SHP77 treated with DMSO at 0.1 percent for 48 hours (cell line): ENCODE measurements around the gene LRRC53.
A peak's percentile ranks its signal among the peaks of the same experiment; 100 is the strongest.

Source experiments
- DNase-seq: peaks from one replicate; lab custom pipeline; 2025; lab: John Stamatoyannopoulos, UW

The LRRC53 gene

GRCh38 chr1:74502858-74503257, 9.6 kb downstream of the LRRC53 start:
- DNase-seq: no peak

DNA sequence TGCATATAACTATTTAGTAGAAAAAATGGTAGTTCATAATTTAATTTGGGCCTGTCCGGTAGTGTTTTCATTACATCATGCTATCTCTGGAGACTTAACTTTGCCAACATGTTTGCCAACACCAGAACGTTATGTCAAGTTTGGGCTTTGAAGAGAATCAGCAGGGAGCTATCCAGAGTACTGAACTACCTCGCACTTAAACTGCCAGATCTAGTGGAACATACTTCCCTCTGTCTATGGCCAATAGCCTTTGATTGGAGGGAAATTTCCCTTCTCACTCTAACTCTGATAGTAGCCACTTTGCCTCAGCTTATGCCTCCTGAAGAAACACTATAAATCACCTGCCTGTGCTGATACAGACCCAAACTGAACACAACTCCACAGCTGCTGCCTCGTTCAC, 10.0 kb downstream of the LRRC53 start:
- DNase-seq: no peak

- DNase-seq: no peak
These were observed 13.5 kb downstream of the LRRC53 start for GRCh38 chr1:74498901-74499300.

- no peak for DNase-seq
These were observed 15.7 kb downstream of the LRRC53 start for GRCh38 chr1:74496669-74497068.

GRCh38 chr1:74486036-74486435, 26.4 kb downstream of the LRRC53 start:
- DNase-seq: no peak

- no peak for DNase-seq
These were observed 26.8 kb downstream of the LRRC53 start for GRCh38 chr1:74485622-74486021.

- no peak for DNase-seq
These were observed 30.8 kb downstream of the LRRC53 start for GRCh38 chr1:74481607-74482006.

- DNase-seq: no peak
These were observed 32.3 kb downstream of the LRRC53 start for GRCh38 chr1:74480068-74480467.

- DNase-seq: no peak
These were observed 33.4 kb downstream of the LRRC53 start for GRCh38 chr1:74478979-74479378.

GRCh38 chr1:74474585-74474984, 37.8 kb downstream of the LRRC53 start:
- no peak for DNase-seq

DNA sequence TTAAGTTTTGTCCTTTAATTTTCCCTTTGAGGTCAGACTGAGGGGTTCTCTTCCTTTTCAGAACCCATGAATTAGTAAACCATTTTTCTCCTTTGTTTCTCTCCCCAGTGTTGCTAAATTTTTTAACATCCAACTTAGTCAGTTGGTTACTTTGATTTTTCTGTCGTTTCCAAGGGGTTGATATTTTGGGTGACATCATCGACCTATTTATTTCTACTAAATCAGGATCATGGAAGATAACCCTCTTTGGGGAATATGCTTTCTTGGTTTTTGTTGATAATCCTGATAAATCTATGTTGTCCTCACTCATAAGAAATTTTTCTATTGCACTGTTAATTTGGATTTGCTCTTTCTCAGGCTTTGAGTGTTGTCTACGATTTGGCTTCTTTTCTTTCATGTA, 40.9 kb downstream of the LRRC53 start:
- DNase-seq: no peak

DNA sequence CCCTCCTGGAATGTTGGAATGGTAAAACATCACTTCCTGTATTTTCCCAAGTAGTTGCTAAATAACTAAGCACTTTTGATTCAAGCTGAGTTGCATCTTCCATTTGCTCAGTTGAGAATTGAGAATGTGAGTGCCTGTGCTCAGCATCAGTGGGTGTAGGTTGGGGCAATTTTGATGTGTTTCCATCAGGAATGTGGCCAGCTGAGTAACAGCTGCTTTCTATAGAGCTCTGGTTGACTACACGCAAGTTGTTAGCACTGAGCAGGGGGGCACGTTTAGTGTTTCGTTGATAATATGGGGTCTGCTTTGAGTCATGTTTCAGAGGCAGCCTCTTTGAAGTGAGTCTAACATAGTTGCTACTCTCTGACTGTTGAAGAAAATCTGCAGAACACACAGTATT, 41.5 kb downstream of the LRRC53 start:
- no peak for DNase-seq

DNA sequence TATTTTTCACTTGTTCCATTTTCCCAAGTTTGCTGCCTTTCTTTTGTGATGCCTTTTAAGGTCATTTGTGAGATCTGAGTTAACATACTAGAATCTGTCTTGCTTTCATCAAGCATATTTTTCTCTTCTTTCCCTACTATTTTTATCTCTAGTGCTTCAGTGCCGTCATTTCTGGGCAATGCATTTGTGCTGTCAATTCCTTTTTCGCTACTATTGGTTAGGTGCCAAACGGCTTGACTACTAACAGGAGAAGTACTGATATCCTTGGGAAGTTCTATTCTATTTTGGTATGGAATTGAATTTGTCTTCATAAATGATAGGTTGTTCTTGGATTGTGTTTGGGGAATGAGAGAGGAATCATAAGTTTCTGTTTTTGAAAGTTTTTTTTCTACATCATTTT, 42.2 kb downstream of the LRRC53 start:
- DNase-seq: no peak

DNA sequence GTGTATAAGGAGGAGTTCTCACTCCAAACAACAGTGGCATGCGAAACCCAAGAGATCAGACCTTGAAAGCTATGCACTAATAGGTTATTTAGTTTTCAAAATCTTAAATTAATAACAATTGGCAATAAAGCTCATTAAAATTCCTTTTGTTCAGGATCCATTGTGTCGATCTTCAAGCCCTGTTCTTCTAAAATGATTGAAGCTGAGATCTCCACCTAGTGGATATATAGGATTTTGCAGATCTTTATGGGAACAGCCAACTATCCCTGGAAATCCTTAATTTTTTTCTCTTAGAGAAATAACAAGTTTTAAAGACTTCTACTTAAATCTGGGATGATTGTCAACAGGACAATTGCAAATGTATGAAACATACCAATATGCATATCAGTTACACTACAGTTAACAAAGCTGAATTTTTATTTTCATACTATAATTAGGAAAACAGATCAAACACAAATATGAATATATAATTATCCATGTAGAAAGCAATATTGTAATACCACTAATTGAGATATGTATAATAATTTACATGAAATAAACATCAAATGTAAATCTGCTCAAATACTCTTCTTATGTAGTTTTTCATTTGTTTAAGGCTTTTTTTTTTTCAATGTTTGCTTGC, 43.3 kb downstream of the LRRC53 start:
- peak; percentile 29 for DNase-seq

DNA sequence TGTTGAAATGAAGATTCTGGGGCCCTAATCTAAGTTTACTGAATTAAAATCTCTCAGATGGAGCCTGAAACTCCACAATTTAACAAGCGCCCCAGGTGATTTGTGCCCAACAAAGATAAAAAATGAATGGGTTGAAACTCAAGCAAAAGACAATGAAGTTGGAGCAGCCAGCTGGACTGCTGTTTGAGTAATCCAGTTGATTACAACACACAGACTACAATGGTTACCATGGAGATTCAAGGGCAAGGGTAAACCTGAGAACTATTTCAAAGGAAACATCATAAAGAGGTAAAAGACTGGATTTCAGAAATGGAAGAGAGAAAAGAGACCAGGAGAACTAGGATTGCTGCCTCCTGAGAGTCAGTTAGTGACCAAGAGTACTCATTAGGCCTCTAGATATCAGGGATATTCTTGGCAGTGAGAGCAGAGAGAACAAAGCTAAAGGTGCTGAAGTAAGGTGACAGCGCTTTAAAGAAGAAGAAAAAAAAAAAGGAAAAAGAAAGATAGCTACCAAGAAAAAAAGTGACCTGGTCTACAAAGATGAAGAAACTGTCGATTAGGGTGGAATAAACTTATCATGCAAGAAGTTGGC, 44.5 kb downstream of the LRRC53 start:
- DNase-seq: no peak

DNA sequence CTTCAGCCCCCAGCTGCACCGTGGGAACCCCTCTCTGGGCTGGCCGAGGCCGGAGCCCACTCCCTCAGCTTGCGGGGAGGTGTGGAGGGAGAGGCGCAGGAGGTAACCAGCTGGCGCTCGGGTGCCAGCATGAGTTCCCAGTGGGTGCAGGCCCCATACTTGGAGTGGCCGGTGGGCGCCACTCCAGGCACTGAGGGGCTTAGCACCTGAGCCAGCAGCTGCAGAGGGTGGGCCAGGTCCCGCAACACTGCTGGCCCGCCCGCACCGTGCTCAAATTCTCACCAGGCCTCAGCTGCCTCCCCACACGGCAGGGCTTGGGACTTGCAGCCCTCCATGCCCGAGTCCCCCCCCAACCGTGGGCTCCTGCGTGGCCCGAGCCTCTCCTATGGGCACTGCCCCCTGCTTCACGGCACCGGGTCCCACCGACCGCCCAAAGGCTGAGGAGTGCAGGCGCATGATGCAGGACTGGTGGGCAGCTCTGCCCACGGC, 47.2 kb downstream of the LRRC53 start:
- DNase-seq: no peak

DNA sequence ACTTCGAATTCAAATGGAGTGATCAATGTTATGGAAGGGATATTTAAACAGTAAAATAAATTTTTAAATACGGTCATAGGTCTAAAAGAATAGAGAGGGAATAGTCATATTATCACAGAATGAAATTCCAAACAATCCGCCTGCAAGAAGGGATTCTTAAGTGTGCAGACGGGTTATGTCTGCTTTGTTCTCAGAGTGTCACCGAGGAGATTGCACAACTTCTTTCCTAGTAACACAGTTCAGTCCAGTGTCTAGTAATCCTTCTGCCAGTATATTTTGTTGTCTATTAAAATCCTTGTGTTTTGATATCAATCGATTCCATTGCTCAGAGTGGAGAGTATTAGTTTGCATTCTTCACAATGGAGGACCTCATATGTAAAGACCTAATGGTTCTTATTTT, 48.4 kb downstream of the LRRC53 start:
- DNase-seq: no peak

DNA sequence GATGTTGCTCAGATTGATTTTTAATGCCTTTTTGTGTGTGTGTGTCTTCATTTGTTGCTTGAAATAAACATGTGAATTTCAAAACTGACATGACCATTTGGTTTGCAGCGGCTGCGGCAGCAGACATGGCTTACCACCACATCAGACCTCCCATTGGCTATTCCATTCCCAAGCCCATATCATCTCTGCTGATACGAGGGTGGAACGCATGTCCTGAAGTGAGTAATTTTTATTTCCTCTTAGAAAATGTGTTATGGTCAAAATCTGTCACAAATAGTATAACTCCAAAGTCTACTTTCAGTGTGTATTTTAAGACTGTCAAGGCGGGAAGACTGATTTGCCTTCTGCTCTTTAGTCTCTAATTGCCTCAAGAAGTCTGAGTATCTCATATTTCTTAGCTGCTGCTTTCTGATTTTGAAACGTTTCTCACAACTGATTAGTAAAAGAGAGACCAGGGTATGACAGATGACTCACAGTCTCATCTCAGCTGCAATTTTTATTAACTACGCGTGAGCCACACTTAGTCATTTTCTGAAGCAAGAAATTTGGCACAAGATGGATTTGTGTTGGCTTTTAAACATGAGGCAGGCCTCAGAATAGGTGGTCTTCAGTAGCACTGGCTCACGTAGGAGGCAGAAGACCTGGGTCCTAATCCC, 49.0 kb downstream of the LRRC53 start:
- no peak for DNase-seq

DNA sequence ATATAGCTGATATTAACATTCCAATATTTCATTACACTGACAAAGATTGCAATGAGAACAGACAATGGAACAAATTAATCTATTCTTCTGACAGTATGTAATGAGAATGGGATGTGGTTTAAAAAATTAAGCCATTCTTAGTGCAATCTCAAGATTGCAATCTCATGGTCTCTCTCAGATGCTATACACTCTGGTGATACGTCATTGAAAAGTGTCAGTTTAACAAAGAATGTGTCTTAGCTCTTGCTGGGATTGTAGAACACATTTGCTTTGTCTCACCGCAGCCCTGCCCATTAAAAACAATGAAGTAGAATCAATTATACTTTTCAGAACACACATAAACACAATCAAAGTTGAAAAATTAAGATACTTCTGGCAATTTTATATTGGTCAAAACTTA, 55.2 kb downstream of the LRRC53 start:
- no peak for DNase-seq

DNA sequence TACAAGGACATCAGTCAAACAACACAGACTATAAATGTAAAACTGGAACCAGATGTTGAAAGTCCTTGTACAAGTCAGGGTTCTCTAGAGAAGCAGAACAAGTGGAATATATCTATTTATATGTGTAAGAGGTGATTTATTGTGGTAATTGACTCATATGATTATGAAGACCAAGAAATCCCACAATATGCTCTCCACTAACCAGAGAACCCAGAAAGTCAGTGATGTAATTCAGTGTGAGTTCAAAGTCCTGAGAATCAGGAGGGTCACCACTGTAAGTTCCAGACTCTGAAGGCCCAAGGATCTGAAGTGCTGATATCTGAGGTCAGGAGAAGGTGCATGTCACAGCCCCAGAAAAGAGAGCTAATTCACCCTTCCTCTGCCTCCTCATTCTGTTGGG, 57.0 kb downstream of the LRRC53 start:
- DNase-seq: no peak

DNA sequence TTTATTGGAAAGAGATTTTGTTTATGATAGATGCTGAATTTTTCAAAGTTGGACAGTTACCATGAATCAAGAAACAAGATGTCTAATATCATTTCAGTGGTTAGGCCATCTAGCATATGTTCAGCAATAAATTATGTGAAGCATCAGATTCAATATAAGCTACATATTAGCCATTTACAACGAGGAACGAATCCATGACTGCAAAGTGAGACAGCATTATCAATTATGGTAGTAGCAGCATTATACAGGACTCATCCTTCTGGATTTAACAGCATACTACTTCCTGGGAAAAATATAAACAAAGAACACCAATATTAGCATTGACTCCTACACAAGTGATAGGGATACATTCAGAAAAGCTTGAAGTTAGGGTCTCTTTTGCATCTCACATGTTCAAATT, 59.1 kb downstream of the LRRC53 start:
- DNase-seq: no peak

GRCh38 chr1:74452035-74452434, 60.4 kb downstream of the LRRC53 start:
- no peak for DNase-seq

- no peak for DNase-seq
These were observed 75.4 kb downstream of the LRRC53 start for GRCh38 chr1:74437035-74437434.

DNA sequence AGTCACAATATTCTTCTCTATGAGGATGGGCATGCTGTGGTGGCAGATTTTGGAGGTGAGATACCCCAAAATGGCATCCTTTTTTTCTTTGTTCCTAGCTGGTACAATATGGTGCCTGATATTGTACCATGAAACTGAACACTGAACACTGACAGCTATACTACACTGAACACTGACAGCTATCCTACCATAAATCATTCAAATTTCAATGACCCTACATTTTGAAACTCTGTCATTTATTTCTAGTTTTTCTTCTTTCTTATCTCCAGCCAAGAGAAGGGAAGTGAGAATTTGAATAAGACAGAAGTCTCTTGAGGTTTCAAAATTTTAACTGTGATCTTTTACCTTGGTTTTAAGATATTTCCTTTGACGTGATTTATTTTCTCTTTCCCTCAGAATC, 76.3 kb downstream of the LRRC53 start:
- no peak for DNase-seq
